Pancreas (tissue), 10 donors: Measurements from ENCODE around the gene DOK3. TPM values are rescaled to one million over a fixed set of nuclear protein-coding genes. Genes with fewer than 3 reads are reported as not detected.

ENCODE experiments used
- ATAC-seq, 4 donors: fragments of 200-7000 bp; cut with Tn5 transposase; one replicate each; pipeline versions ENCODE4 v1.8.0 to v1.9.1; 2020; ENCODE audit warnings: mild to moderate bottlenecking in 4 of 4, moderate library complexity in 4 of 4
- DNase-seq, 6 donors: peaks; one replicate each; pipeline ENCODE4 v3.0.0-alpha.2; 2020
- FAIRE-seq: peaks from 2 replicates; lab custom pipeline; 2012; peaks lifted over from hg19 to GRCh38; lab: Jason Lieb, UNC
- H3K27ac ChIP-seq, 4 donors: fragments of 200-600 bp; sonication (generic); 1 replicate in 3 of 4; 2 replicates in 1 of 4; pipeline versions ENCODE4 v1.5.0 to v1.8.0; 2020
- H3K27me3 ChIP-seq, 4 donors: fragments of 200-600 bp; one replicate each; pipeline ENCODE4 v1.8.0; 2021
- H3K36me3 ChIP-seq, 3 donors: fragments of 200-600 bp; sonication (generic) in 1 of 3; one replicate each; pipeline versions ENCODE4 v1.5.0 to v1.8.0; 2020 to 2021
- H3K4me1 ChIP-seq, 3 donors: fragments of 200-600 bp; one replicate each; pipeline ENCODE4 v1.8.0; 2021
- H3K4me3 ChIP-seq, 4 donors: fragments of 200-600 bp; sonication (generic) in 2 of 4; one replicate each; pipeline versions ENCODE4 v1.5.0 to v1.8.0; 2020 to 2021
- H3K9me3 ChIP-seq, 4 donors: fragments of 200-600 bp; one replicate each; pipeline ENCODE4 v1.8.0; 2021
- CTCF ChIP-seq, 4 donors: fragments of 200-600 bp; sonication (generic) in 3 of 4; IDR thresholded peaks; one replicate each; pipeline versions ENCODE4 v1.5.0 to v1.8.0; 2021; ENCODE audit warnings: antibody characterized with exemption in 4 of 4
- WGBS, 2 donors: extraction: QIAGEN DNeasy Blood & Tissue Kit; methylation state at CpG; one replicate each; pipeline ENCODE4 v1.1.7; 2013; 5-methylcytosine and 5-hydroxymethylcytosine counted together
- intact Hi-C, 3 donors: fragments of 100-400 bp; cut with DNase I; formaldehyde crosslinking; loops; one replicate each; pipeline versions ENCODE4 v1.11.1 to v1.14.2; 2022
- polyA plus RNA-seq, 2 donors: library from polyadenylated mRNA; stranded (reverse); fragments of 200-250 nt; gene quantifications; one replicate each; pipeline ENCODE4 v1.2.3, GENCODE V29; 2013
- total RNA-seq, 6 donors: library from RNA; stranded (reverse); fragmentation: NEBNext Ultra II Directional in 4 of 6; extraction: Animal tissue kit (Norgen Biotek cat#: 25700) in 4 of 6; gene quantifications; one replicate each; pipeline versions ENCODE4 v1.2.1 to v1.2.4, GENCODE V29; 2021 to 2023
- donor health status: healthy with polysubstance abuse.
- donor health status: DM: no; HTN: no; CAD: no; lungs with moderate emphysema.
- donor health status: DM: no; HTN: no; CAD: no.
- donor health status: control.
- donor health status: control.
- donor health status: Bipolar disorder and iron deficiency.
- donor health status: DM: yes; HTN: yes; CAD: no.
- donor health status: DM: no; HTN: no; CAD: no.
- donor health status: DM: no; HTN: no; CAD: no.
- donor health status: DM: yes; HTN: yes; CAD: no.

The DOK3 gene
- total and polyA plus RNA-seq, 8 donors = 0.98 to 11.4 (median 4.7) TPM

GRCh38 chr5:177453852-177454396 lies 55.7 kb downstream of the DOK3 start:
- intact Hi-C loops = loop anchor here in 2 of 3 donors (5.0 to 10.0 kb wide), 3 partner anchors 47 to 139 kb away; partner anchors contain the start of genes F12 (in 1 of the 2) and MXD3 (in 1 of the 2)
- ATAC-seq = peak in 1 of 4 donors; percentile 7
- no peak for FAIRE-seq
- DNase-seq = no peak
- Histone ChIP-seq H3K4me3 (peak overlapping the region in 3 of 4 donors; percentile 63 to 69 (median 63)), H3K27ac (peak overlapping the region in 2 of 4 donors; percentile 70 to 80), H3K9me3 (no peaks in the 10 kb centered on the region), H3K4me1 (peaks cover 4 to 12% (median 5%) of the 10 kb centered on the region in 3 donors), H3K27me3 (no peaks in the 10 kb centered on the region), H3K36me3 (no peaks in the 10 kb centered on the region)
- TF ChIP-seq CTCF (IDR thresholded peaks at IDR 0.05) = no peak
- 14 to 15% methylated on average over 28 to 31 of the region's 31 CpGs for WGBS, 2 donors

GRCh38 chr5:177452688-177453638 lies 56.7 kb downstream of the DOK3 start:
- Histone ChIP-seq H3K9me3 (no peaks in the 10 kb centered on the region), H3K4me1 (peaks cover 4 to 16% (median 10%) of the 10 kb centered on the region in 3 donors)
- FAIRE-seq = no peak

More at GRCh38 chr5:177452688-177453638, 56.7 kb downstream of the DOK3 start:
- no peak for TF ChIP-seq CTCF (IDR thresholded peaks at IDR 0.05)
- DNase-seq (peak in 1 of 6 donors; percentile 75), ATAC-seq (no peak)
- Histone ChIP-seq H3K27ac (no peak overlapping the region), H3K4me3 (no peak overlapping the region), H3K27me3 (no peaks in the 10 kb centered on the region), H3K36me3 (no peaks in the 10 kb centered on the region)
- intact Hi-C loops = loop anchor here in 2 of 3 donors (5.0 to 10.0 kb wide), 3 partner anchors 46 to 138 kb away; partner anchors contain the start of genes F12 (in 1 of the 2) and MXD3 (in 1 of the 2)
- WGBS, 2 donors = 82 to 87% methylated on average over 17 of the region's 17 CpGs

Other genes starting within 250 kb of the DOK3 start
- gene RAB24, start 206.1 kb downstream of the DOK3 start, total RNA-seq = 10 to 100 TPM; 34.5 to 43.1 (median 37.7) TPM
- gene RAB24, start 206.1 kb downstream of the DOK3 start, polyA plus RNA-seq = 100 to 1,000 TPM; 125 to 160 TPM
- gene PRELID1, start 206.0 kb downstream of the DOK3 start, total RNA-seq = 100 to 1,000 TPM in 4 of 6 donors, 10 to 100 TPM in 2; 77.8 to 153 (median 127) TPM
- gene PRELID1, start 206.0 kb downstream of the DOK3 start, polyA plus RNA-seq = 100 to 1,000 TPM in 1 of 2 donors, 10 to 100 TPM in 1; 98.6 to 134 TPM
- 1 to 10 TPM; 3.0 to 7.1 (median 5.4) TPM for gene MXD3, start 197.9 kb downstream of the DOK3 start, total RNA-seq
- gene MXD3, start 197.9 kb downstream of the DOK3 start, polyA plus RNA-seq = 10 to 100 TPM; 34.2 to 55.0 TPM
- 100 to 1,000 TPM in 2 of 6 donors, 10 to 100 TPM in 4; 71.1 to 128 (median 92.6) TPM for gene LMAN2, start 158.2 kb downstream of the DOK3 start, total RNA-seq
- 100 to 1,000 TPM in 1 of 2 donors, 10 to 100 TPM in 1; 80.7 to 110 TPM for gene LMAN2, start 158.2 kb downstream of the DOK3 start, polyA plus RNA-seq
- 10 to 100 TPM in 4 of 6 donors, 1 to 10 TPM in 2; 7.0 to 15.7 (median 11.3) TPM for gene RGS14, start 151.9 kb downstream of the DOK3 start, total RNA-seq
- gene RGS14, start 151.9 kb downstream of the DOK3 start, polyA plus RNA-seq = 10 to 100 TPM; 24.7 to 30.9 TPM
- gene SLC34A1, start 125.4 kb downstream of the DOK3 start, total RNA-seq = not detected
- not detected for gene SLC34A1, start 125.4 kb downstream of the DOK3 start, polyA plus RNA-seq
- not detected for gene PFN3, start 109.2 kb downstream of the DOK3 start, total RNA-seq
- not detected for gene PFN3, start 109.2 kb downstream of the DOK3 start, polyA plus RNA-seq
- gene F12, start 100.3 kb downstream of the DOK3 start, total RNA-seq = 1 to 10 TPM in 5 of 6 donors, under 1 TPM in 1; 0.83 to 2.6 (median 1.8) TPM
- gene F12, start 100.3 kb downstream of the DOK3 start, polyA plus RNA-seq = 1 to 10 TPM; 1.1 to 2.2 TPM
- gene GRK6, start 83.2 kb downstream of the DOK3 start, total RNA-seq = 10 to 100 TPM; 10.6 to 14.5 (median 12.3) TPM
- gene GRK6, start 83.2 kb downstream of the DOK3 start, polyA plus RNA-seq = 1 to 10 TPM; 7.2 to 7.6 TPM
- gene PRR7, start 63.0 kb downstream of the DOK3 start, total RNA-seq = 1 to 10 TPM; 1.7 to 3.5 (median 2.5) TPM
- 1 to 10 TPM; 2.8 to 3.2 TPM for gene PRR7, start 63.0 kb downstream of the DOK3 start, polyA plus RNA-seq
- gene DBN1, start 36.2 kb downstream of the DOK3 start, total RNA-seq = 10 to 100 TPM; 10.2 to 38.2 (median 15.7) TPM
- 10 to 100 TPM; 17.1 to 29.2 TPM for gene DBN1, start 36.2 kb downstream of the DOK3 start, polyA plus RNA-seq
- 10 to 100 TPM in 2 of 6 donors, 1 to 10 TPM in 4; 3.9 to 39.9 (median 8.7) TPM for gene PDLIM7, start 12.2 kb downstream of the DOK3 start, total RNA-seq
- gene PDLIM7, start 12.2 kb downstream of the DOK3 start, polyA plus RNA-seq = 10 to 100 TPM; 23.2 to 38.0 TPM
- gene DDX41, start 7.1 kb upstream of the DOK3 start, total RNA-seq = 10 to 100 TPM; 24.3 to 47.4 (median 39.4) TPM
- gene DDX41, start 7.1 kb upstream of the DOK3 start, polyA plus RNA-seq = 10 to 100 TPM; 68.3 to 88.1 TPM
- gene FAM193B, start 44.7 kb upstream of the DOK3 start, total RNA-seq = 10 to 100 TPM; 30.1 to 79.7 (median 41.8) TPM
- gene FAM193B, start 44.7 kb upstream of the DOK3 start, polyA plus RNA-seq = 100 to 1,000 TPM; 399 to 519 TPM
- gene TMED9, start 82.4 kb upstream of the DOK3 start, total RNA-seq = 100 to 1,000 TPM in 5 of 6 donors, 10 to 100 TPM in 1; 99.1 to 167 (median 124) TPM
- 100 to 1,000 TPM; 105 to 113 TPM for gene TMED9, start 82.4 kb upstream of the DOK3 start, polyA plus RNA-seq
- 10 to 100 TPM; 12.6 to 20.3 (median 15.8) TPM for gene B4GALT7, start 90.3 kb upstream of the DOK3 start, total RNA-seq
- 10 to 100 TPM; 44.6 to 51.0 TPM for gene B4GALT7, start 90.3 kb upstream of the DOK3 start, polyA plus RNA-seq